ENCODE data around the gene PTRHD1. TPM values are rescaled to one million over a fixed set of nuclear protein-coding genes. Genes with fewer than 3 reads are reported as not detected.

PTRHD1 gene
- total RNA-seq, 1 experiment from 2014 or later = 23.6 TPM

- no peak overlapping the region for H3K4me2 ChIP-seq
- H2AFZ ChIP-seq = no peak overlapping the region
- no peak overlapping the region for H3K4me3 ChIP-seq
- no peaks in the 10 kb centered on the region for H3K4me1 ChIP-seq (replicated peaks; ENCODE audit: insufficient read depth)
- intact Hi-C loops (cut with micrococcal nuclease; ENCODE audit: unreplicated experiment) = no loop called here
- H4K20me1 ChIP-seq (ENCODE audit: insufficient read depth) = no peaks in the 10 kb centered on the region
- no peaks in the 10 kb centered on the region for H3K9me3 ChIP-seq (ENCODE audit: insufficient read depth, low read depth)
- POLR2A ChIA-PET (ENCODE audit: unreplicated experiment) = no interaction called here
- DNase-seq = no peak
- H3F3A ChIP-seq (ENCODE audit: insufficient read depth, low read depth) = no peaks in the 10 kb centered on the region
- no peak overlapping the region for H3K27ac ChIP-seq
- no TSS peak for BruUV-seq (replicated peaks)
- no peaks in the 10 kb centered on the region for H3K9me2 ChIP-seq (ENCODE audit: insufficient read depth)
- no peaks in the 10 kb centered on the region for H3K27me3 ChIP-seq (ENCODE audit: insufficient read depth, low read depth)
- CTCF ChIA-PET = no interaction called here
- no peaks in the 10 kb centered on the region for H3K36me3 ChIP-seq (ENCODE audit: low read depth)
- no peaks in the 10 kb centered on the region for H3K79me2 ChIP-seq (ENCODE audit: low read depth)
- TF ChIP-seq EZH2 (IDR thresholded peaks at IDR 0.05; ENCODE audit: low read depth) (no peak), CTCF (conservative IDR thresholded peaks at IDR 0.05) (no peak)
Observed at GRCh38 chr2:24838541-24838940, 45.4 kb upstream of the PTRHD1 start.

- CTCF ChIA-PET = no interaction called here
- intact Hi-C loops (cut with micrococcal nuclease; ENCODE audit: unreplicated experiment) = no loop called here
- POLR2A ChIA-PET (ENCODE audit: unreplicated experiment) = no interaction called here
- TF ChIP-seq EZH2 (IDR thresholded peaks at IDR 0.05; ENCODE audit: low read depth) (no peak), CTCF (conservative IDR thresholded peaks at IDR 0.05) (no peak)
- no TSS peak for BruUV-seq (replicated peaks)
- no peaks in the 10 kb centered on the region for H3F3A ChIP-seq (ENCODE audit: insufficient read depth, low read depth)
- no peaks in the 10 kb centered on the region for H3K27me3 ChIP-seq (ENCODE audit: insufficient read depth, low read depth)
- H4K20me1 ChIP-seq (ENCODE audit: insufficient read depth) = no peaks in the 10 kb centered on the region
- H3K9me3 ChIP-seq (ENCODE audit: insufficient read depth, low read depth) = no peaks in the 10 kb centered on the region
- H3K79me2 ChIP-seq (ENCODE audit: low read depth) = no peaks in the 10 kb centered on the region
- H3K36me3 ChIP-seq (ENCODE audit: low read depth) = no peaks in the 10 kb centered on the region
- H3K27ac ChIP-seq = no peak overlapping the region
- DNase-seq = no peak
- H2AFZ ChIP-seq = no peak overlapping the region
- H3K9me2 ChIP-seq (ENCODE audit: insufficient read depth) = no peaks in the 10 kb centered on the region
- no peak overlapping the region for H3K4me3 ChIP-seq
- H3K4me2 ChIP-seq = no peak overlapping the region
- no peaks in the 10 kb centered on the region for H3K4me1 ChIP-seq (replicated peaks; ENCODE audit: insufficient read depth)
Observed at GRCh38 chr2:24837996-24838513, 44.9 kb upstream of the PTRHD1 start.

GRCh38 chr2:24836706-24837105 is 43.5 kb upstream of the PTRHD1 start:
- Histone ChIP-seq H3K4me2 (no peak overlapping the region), H3K27ac (no peak overlapping the region), H3K9me2 (ENCODE audit: insufficient read depth) (no peaks in the 10 kb centered on the region), H3K36me3 (ENCODE audit: low read depth) (no peaks in the 10 kb centered on the region), H3K79me2 (ENCODE audit: low read depth) (no peaks in the 10 kb centered on the region), H3K4me1 (replicated peaks; ENCODE audit: insufficient read depth) (no peaks in the 10 kb centered on the region), H4K20me1 (ENCODE audit: insufficient read depth) (no peaks in the 10 kb centered on the region), H3F3A (ENCODE audit: insufficient read depth, low read depth) (no peaks in the 10 kb centered on the region), H3K27me3 (ENCODE audit: insufficient read depth, low read depth) (no peaks in the 10 kb centered on the region), H3K4me3 (no peak overlapping the region), H2AFZ (no peak overlapping the region), H3K9me3 (ENCODE audit: insufficient read depth, low read depth) (no peaks in the 10 kb centered on the region)
- intact Hi-C loops (cut with micrococcal nuclease; ENCODE audit: unreplicated experiment) = no loop called here
- CTCF ChIA-PET = no interaction called here
- TF ChIP-seq CTCF (conservative IDR thresholded peaks at IDR 0.05) (no peak), EZH2 (IDR thresholded peaks at IDR 0.05; ENCODE audit: low read depth) (no peak)
- no peak for DNase-seq
- BruUV-seq (replicated peaks) = no TSS peak
- POLR2A ChIA-PET (ENCODE audit: unreplicated experiment) = no interaction called here
